Measurements from ENCODE around the gene GCC2. TPM values are rescaled to one million over a fixed set of nuclear protein-coding genes. Genes with fewer than 3 reads are reported as not detected.

The GCC2 gene
- total RNA-seq, 1 experiment from 2014 or later: 28.2 TPM

GRCh38 chr2:108459441-108459840, 10.4 kb downstream of the GCC2 start:
- no peaks in the 10 kb centered on the region for H3K27me3 ChIP-seq (ENCODE audit: insufficient read depth, low read length)
- BruUV-seq (replicated peaks): no TSS peak
- no peaks in the 10 kb centered on the region for H3K4me1 ChIP-seq (ENCODE audit: control insufficient read depth in 1 of 2, insufficient read depth in 2 of 2, low read length in 2 of 2)
- no peak for ATAC-seq
- H4K20me1 ChIP-seq (ENCODE audit: insufficient read depth): no peaks in the 10 kb centered on the region
- H3K79me2 ChIP-seq (ENCODE audit: insufficient read depth, low read length): peaks cover 9% of the 10 kb centered on the region
- H3K9ac ChIP-seq (ENCODE audit: low read length): no peak overlapping the region
- POLR2A ChIA-PET: no interaction called here
- RAD21 ChIA-PET (ENCODE audit: low non-redundant PET in 1 of 2, low total read pairs in 2 of 2, uncharacterized antibody in 2 of 2, unreplicated experiment in 2 of 2): no interaction called here
- no peak overlapping the region for H2AFZ ChIP-seq (ENCODE audit: low read depth, low read length, poor library complexity, severe bottlenecking)
- TF ChIP-seq EGR1 (IDR thresholded peaks at IDR 0.05; ENCODE audit: low read depth) (no peak), SRF (IDR thresholded peaks at IDR 0.05; ENCODE audit: low read depth) (no peak), POLR2AphosphoS5 (IDR thresholded peaks at IDR 0.05; ENCODE audit: low read depth, low read length) (no peak), CTCF (IDR thresholded peaks at IDR 0.05 in 2 of 3, conservative IDR thresholded peaks at IDR 0.05 in 1 of 3; ENCODE audit: borderline replicate concordance in 1 of 3, insufficient read depth in 1 of 3, low read depth in 2 of 3, low read length in 2 of 3) (no peak), CBX3 (IDR thresholded peaks at IDR 0.05; ENCODE audit: low read depth) (no peak), ATF3 (IDR thresholded peaks at IDR 0.05) (no peak), YY1 (IDR thresholded peaks at IDR 0.05; ENCODE audit: extremely low read depth, insufficient replicate concordance, low read depth, low read length) (no peak)
- H3K9me2 ChIP-seq (ENCODE audit: insufficient read depth): no peaks in the 10 kb centered on the region
- H3K4me3 ChIP-seq (replicated peaks in 1 of 2; ENCODE audit: low read depth in 1 of 2, low read length in 2 of 2): no peak overlapping the region
- intact Hi-C loops (cut with micrococcal nuclease): loop anchor here (10.0 kb wide), 1 partner anchor 65 kb away; no protein-coding TSS in a partner anchor
- peaks cover 1 to 12% of the 10 kb centered on the region in 2 experiments; a peak in 2 of 4 replicates for H3K36me3 ChIP-seq (ENCODE audit: control insufficient read depth in 1 of 2, insufficient read depth in 2 of 2, low read length in 2 of 2)
- CTCF ChIA-PET: no interaction called here
- H3K4me2 ChIP-seq (ENCODE audit: low read length): no peak overlapping the region
- DNase-seq (ENCODE audit: low read depth, low spot score): no peak
- no peaks in the 10 kb centered on the region; a peak in 1 of 4 replicates for H3K9me3 ChIP-seq (ENCODE audit: control insufficient read depth in 1 of 2, insufficient read depth in 1 of 2, low read depth in 1 of 2, low read length in 2 of 2)
- H3K27ac ChIP-seq (ENCODE audit: low read depth, low read length): no peak overlapping the region
